ENCODE results near the gene CASP5. TPM values are rescaled to one million over a fixed set of nuclear protein-coding genes. Genes with fewer than 3 reads are reported as not detected.
"Not testable (repeated sequence)": the region's sequence is repeated elsewhere in the genome, so short reads cannot be mapped to it uniquely, and the experiment has no call there.

CASP5 gene
- total RNA-seq: not detected

GRCh38 chr11:105023003-105023402, at the start of gene CASP5:
CASP5 (minus strand) TSS chr11:105023168; CDS start chr11:105023136, 32 bp downstream.
- Histone ChIP-seq H3K36me3 (no peaks in the 10 kb centered on the region), H3K27ac (no peak within 1 kb of the TSS), H3K27me3 (no peaks in the 10 kb centered on the region), H3K4me3 (replicated peaks in 1 of 3) (no peak within 1 kb of the TSS), H3K4me1 (no peaks in the 10 kb centered on the region), H3K9me3 (no peaks in the 10 kb centered on the region)
- intact Hi-C loops (cut with DNase I): no loop called here
- no peak for DNase-seq
- no peak for TF ChIP-seq POLR2A (IDR thresholded peaks at IDR 0.05)
- TF ChIP-seq CTCF (IDR thresholded peaks at IDR 0.05): no peak

GRCh38 chr11:105072080-105072479, 49.1 kb upstream of the CASP5 start:
- H3K4me1 ChIP-seq; H3K4me3 ChIP-seq (replicated peaks in 1 of 3); H3K27me3 ChIP-seq; H3K27ac ChIP-seq; intact Hi-C loops (cut with DNase I); H3K36me3 ChIP-seq; H3K9me3 ChIP-seq; DNase-seq: not testable (repeated sequence)
- 86 to 91% methylated on average over 2 of the region's 2 CpGs for WGBS, 2 donors

- TF ChIP-seq POLR2A (IDR thresholded peaks at IDR 0.05) (no peak), CTCF (IDR thresholded peaks at IDR 0.05) (no peak)
Observed at GRCh38 chr11:105071089-105071732, 48.2 kb upstream of the CASP5 start.

GRCh38 chr11:105070306-105070705, 47.3 kb upstream of the CASP5 start:
- Histone ChIP-seq H3K27ac (no peak overlapping the region), H3K36me3 (no peaks in the 10 kb centered on the region), H3K4me3 (replicated peaks in 1 of 3) (no peak overlapping the region), H3K4me1 (no peaks in the 10 kb centered on the region), H3K27me3 (no peaks in the 10 kb centered on the region), H3K9me3 (no peaks in the 10 kb centered on the region)
- no peak for TF ChIP-seq POLR2A (IDR thresholded peaks at IDR 0.05)
- TF ChIP-seq CTCF (IDR thresholded peaks at IDR 0.05): no peak
- intact Hi-C loops (cut with DNase I): no loop called here
- DNase-seq: no peak
- WGBS, 2 donors: 94% methylated on average over 4 of the region's 4 CpGs

More at GRCh38 chr11:105071089-105071732, 48.2 kb upstream of the CASP5 start:
- H3K9me3 ChIP-seq: no peaks in the 10 kb centered on the region
- no peak overlapping the region for H3K27ac ChIP-seq
- no peak overlapping the region for H3K4me3 ChIP-seq (replicated peaks in 1 of 3)
- no peak for DNase-seq
- no peaks in the 10 kb centered on the region for H3K27me3 ChIP-seq
- intact Hi-C loops (cut with DNase I): no loop called here
- WGBS, 2 donors: 85 to 89% methylated on average over 4 of the region's 4 CpGs
- H3K4me1 ChIP-seq: no peaks in the 10 kb centered on the region
- no peaks in the 10 kb centered on the region for H3K36me3 ChIP-seq

GRCh38 chr11:105069749-105070148, 46.8 kb upstream of the CASP5 start:
- H3K4me3 ChIP-seq (replicated peaks in 1 of 3); H3K36me3 ChIP-seq; H3K27ac ChIP-seq; intact Hi-C loops (cut with DNase I); H3K4me1 ChIP-seq; H3K9me3 ChIP-seq; DNase-seq; H3K27me3 ChIP-seq: not testable (repeated sequence)
- WGBS, 2 donors: 79 to 96% methylated on average over 2 of the region's 2 CpGs

- DNase-seq; H3K4me1 ChIP-seq; intact Hi-C loops (cut with DNase I); H3K36me3 ChIP-seq; H3K27ac ChIP-seq; H3K9me3 ChIP-seq; H3K27me3 ChIP-seq; H3K4me3 ChIP-seq (replicated peaks in 1 of 3): not testable (repeated sequence)
- 59 to 66% methylated on average over 9 of the region's 9 CpGs for WGBS, 2 donors
Observed at GRCh38 chr11:105063245-105063941, 40.4 kb upstream of the CASP5 start.

Data from thyroid gland (tissue), 4 donors.